PFSK-1 (cell line): ENCODE data around the gene CPSF7.

Source experiments
- FOXP2 ChIP-seq: optimal IDR thresholded peaks from 2 replicates; pipeline ENCODE3; 2011; ENCODE audit warnings: borderline replicate concordance, control low read depth, inconsistent platforms; ENCODE audit not compliant: insufficient read depth; ENCODE audit errors: extremely low read length, extremely low read depth
- POLR2AphosphoS5 ChIP-seq: IDR thresholded peaks from 2 replicates; pipeline ENCODE4 v1.6.1; 2012; ENCODE audit warnings: low read depth, mild to moderate bottlenecking, control low read depth, low read length, moderate library complexity
- SIN3A ChIP-seq: IDR thresholded peaks from 2 replicates; pipeline ENCODE4 v1.6.1; 2012; ENCODE audit warnings: mild to moderate bottlenecking, low read length, moderate library complexity, borderline replicate concordance; ENCODE audit not compliant: insufficient read depth
- TAF1 ChIP-seq: IDR thresholded peaks from 2 replicates; pipeline ENCODE4 v1.6.1; 2012; ENCODE audit warnings: low read length, control low read depth, borderline replicate concordance; ENCODE audit not compliant: insufficient read depth
- TF ChIP-seq, protein P1 (sequence below), 2 experiments: IDR thresholded peaks; 2 replicates each; pipeline versions ENCODE4 v1.6.1 to v1.8.0; 2011 to 2012; ENCODE audit warnings: low read depth in 2 of 2, low read length in 2 of 2, control low read depth in 1 of 2, inconsistent platforms in 1 of 2, mild to moderate bottlenecking in 1 of 2, moderate library complexity in 1 of 2; ENCODE audit not compliant: insufficient read depth in 1 of 2

CPSF7 gene

DNA sequence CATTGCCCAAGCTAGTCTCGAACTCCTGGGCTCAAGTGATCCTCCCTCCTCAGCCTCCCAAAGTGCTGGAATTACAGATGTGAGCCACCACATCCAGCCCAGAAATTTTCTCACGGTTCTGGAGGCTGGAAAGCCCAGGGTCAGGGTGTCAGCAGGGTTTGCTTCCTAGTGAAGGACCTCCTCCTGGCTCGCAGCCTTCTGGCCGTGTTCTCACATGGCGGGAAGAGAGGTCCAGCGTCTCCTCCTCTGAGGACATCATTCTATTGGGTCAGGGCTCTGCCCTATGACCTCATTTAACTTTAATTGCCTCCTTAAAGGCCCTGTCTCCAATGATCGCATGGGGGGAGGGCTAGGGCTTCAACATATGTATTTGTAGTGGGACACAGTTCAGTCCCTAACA, 38.2 kb upstream of the CPSF7 start:
- TF ChIP-seq FOXP2 (no peak), SIN3A (no peak), POLR2AphosphoS5 (no peak)

DNA sequence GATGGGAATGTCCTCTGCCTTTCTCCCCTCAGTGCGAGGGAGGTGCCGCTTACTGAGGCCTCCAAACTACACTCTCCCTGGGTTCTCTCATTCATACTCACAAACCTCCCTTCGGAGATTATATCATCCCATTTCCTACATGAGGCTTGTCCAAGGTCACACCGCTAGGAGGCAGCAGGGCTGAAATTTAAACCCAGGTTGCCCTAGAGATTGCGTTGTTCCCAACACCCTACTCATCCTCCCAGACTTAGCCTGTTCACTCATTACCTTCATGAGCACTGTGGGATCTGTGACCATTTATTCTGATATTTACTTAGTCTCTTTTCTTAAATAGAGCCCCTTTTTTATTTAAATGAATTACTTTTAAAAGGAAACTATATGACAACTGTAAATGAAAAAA, 31.2 kb upstream of the CPSF7 start:
- TF ChIP-seq POLR2AphosphoS5 = no peak
- no peak for TF ChIP-seq SIN3A

DNA sequence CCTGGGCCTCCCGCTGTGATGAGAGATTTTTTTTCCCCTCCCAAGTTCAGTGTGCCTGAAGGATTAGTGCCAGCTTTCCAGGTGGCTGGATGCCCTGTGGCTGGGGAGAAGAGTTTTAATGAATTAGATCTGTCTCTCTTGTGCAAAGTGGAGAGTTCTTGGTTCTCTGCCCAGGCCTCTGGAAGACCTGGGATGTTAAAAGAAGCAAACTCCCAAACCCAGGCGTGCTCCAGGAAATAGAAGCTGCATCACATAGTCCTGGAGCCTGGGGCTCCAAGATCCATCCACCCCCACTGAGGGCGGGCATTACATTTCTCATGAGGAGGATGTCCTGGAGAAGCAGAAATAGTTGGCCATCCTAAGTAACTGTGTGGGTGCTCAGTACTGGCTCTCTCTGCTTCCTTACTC, 30.7 kb upstream of the CPSF7 start:
- TF ChIP-seq FOXP2 (no peak), TAF1 (no peak), POLR2AphosphoS5 (no peak)

DNA sequence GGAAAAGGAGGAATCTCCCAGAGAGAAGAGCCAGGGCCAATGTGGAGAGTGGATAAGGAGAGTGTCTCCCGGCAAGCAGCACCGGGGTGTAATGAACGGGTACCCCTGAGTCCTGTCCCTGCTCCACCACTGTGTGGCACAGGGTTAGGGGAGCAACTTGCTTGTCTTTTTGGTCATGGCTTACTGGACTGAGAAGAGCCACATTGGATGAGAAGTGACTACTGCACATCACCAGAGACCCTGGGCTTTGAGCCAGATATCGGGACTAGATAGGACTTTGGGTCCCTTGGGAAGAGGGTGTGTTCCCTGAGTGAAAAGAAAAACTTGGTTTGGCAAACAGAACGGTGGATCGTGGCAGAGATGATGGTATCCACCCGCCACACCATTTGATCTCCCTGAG, 24.7 kb upstream of the CPSF7 start:
- TF ChIP-seq, protein P1, sequence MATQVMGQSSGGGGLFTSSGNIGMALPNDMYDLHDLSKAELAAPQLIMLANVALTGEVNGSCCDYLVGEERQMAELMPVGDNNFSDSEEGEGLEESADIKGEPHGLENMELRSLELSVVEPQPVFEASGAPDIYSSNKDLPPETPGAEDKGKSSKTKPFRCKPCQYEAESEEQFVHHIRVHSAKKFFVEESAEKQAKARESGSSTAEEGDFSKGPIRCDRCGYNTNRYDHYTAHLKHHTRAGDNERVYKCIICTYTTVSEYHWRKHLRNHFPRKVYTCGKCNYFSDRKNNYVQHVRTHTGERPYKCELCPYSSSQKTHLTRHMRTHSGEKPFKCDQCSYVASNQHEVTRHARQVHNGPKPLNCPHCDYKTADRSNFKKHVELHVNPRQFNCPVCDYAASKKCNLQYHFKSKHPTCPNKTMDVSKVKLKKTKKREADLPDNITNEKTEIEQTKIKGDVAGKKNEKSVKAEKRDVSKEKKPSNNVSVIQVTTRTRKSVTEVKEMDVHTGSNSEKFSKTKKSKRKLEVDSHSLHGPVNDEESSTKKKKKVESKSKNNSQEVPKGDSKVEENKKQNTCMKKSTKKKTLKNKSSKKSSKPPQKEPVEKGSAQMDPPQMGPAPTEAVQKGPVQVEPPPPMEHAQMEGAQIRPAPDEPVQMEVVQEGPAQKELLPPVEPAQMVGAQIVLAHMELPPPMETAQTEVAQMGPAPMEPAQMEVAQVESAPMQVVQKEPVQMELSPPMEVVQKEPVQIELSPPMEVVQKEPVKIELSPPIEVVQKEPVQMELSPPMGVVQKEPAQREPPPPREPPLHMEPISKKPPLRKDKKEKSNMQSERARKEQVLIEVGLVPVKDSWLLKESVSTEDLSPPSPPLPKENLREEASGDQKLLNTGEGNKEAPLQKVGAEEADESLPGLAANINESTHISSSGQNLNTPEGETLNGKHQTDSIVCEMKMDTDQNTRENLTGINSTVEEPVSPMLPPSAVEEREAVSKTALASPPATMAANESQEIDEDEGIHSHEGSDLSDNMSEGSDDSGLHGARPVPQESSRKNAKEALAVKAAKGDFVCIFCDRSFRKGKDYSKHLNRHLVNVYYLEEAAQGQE (IDR thresholded peaks at IDR 0.05; ENCODE audit: insufficient read depth in 1 of 2, low read depth in 2 of 2, low read length in 2 of 2) = no peak
- no peak for TF ChIP-seq SIN3A
- TF ChIP-seq TAF1 = no peak
- TF ChIP-seq POLR2AphosphoS5 = no peak
- TF ChIP-seq FOXP2 = no peak

DNA sequence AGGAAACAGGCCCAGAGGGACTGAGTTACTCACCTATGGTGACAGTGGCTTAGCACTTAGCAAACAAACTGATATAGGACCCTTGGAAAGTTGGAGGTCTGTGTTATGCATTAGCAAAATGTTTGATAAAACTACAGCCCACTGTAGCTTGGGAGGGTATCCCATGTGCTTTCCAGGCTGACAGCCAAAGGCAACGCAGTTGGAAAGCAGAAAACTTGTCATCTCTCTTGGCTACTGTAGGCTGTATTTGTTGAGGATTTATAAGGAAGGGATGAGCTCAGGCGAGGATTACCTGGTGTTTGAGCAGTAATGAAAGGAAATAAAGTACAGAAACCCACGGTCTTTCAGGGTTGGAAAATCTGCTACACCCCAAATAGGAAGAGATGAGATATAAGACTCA, 23.9 kb upstream of the CPSF7 start:
- no peak for TF ChIP-seq POLR2AphosphoS5
- TF ChIP-seq TAF1 = no peak
- TF ChIP-seq FOXP2 = no peak
- TF ChIP-seq, protein P1 (IDR thresholded peaks at IDR 0.05; ENCODE audit: insufficient read depth in 1 of 2, low read depth in 2 of 2, low read length in 2 of 2) = no peak
- no peak for TF ChIP-seq SIN3A

DNA sequence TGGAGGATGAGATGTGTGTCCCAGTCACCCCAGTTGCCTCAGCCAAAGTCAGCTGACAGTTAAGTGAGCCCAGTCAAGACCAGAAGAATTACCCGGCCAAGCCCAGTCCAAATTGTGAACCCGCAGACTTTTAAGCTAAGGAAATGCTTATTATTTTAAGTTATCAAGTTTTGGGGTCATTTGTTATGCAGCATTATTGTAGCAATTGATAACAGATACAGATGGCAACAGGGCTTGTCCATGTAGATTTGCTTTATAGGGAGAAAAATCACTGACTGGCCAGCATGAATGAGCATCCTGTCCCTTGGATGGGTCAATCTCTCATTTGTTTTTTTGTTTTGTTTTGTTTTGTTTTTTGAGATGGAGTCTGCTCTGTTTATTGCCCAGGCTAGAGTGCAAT, 23.1 kb upstream of the CPSF7 start:
- TF ChIP-seq SIN3A (no peak), POLR2AphosphoS5 (no peak)

DNA sequence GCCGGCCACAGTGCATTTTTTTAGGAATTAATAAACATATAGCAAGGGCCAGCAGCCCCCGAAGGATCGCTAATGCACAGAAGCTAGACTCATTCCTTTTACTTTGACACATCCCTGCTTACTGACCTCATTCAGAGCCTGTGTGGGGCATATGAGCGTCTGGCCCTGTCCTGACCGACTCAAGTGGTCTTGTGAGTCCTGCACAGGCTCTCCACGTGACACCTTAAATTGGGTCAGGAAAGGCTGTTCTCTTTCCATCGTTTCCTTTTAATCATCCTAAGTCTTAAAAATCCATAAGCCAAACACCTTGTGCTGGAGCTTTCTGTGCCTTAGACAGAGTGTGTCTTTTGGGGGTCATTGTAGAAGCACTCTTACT, 18.8 kb upstream of the CPSF7 start:
- TF ChIP-seq TAF1 = no peak
- no peak for TF ChIP-seq POLR2AphosphoS5
- no peak for TF ChIP-seq FOXP2
- TF ChIP-seq, protein P1 (IDR thresholded peaks at IDR 0.05; ENCODE audit: insufficient read depth in 1 of 2, low read depth in 2 of 2, low read length in 2 of 2) = no peak
- TF ChIP-seq SIN3A = no peak
